Measurements from ENCODE around the gene CCDC149.

Gene CCDC149

GRCh38 chr4:24912252-24913118 is at the start of gene CCDC149:
TSS of gene CCDC149 (minus strand) at chr4:24913042. CDS start at chr4:24912864, 178 bp downstream.
- DNase-seq (ENCODE audit: extremely low spot score): peak; percentile 39
- ChIA-PET CTCF (no interaction called here), POLR2A (no interaction called here)
- TF ChIP-seq, protein P1, sequence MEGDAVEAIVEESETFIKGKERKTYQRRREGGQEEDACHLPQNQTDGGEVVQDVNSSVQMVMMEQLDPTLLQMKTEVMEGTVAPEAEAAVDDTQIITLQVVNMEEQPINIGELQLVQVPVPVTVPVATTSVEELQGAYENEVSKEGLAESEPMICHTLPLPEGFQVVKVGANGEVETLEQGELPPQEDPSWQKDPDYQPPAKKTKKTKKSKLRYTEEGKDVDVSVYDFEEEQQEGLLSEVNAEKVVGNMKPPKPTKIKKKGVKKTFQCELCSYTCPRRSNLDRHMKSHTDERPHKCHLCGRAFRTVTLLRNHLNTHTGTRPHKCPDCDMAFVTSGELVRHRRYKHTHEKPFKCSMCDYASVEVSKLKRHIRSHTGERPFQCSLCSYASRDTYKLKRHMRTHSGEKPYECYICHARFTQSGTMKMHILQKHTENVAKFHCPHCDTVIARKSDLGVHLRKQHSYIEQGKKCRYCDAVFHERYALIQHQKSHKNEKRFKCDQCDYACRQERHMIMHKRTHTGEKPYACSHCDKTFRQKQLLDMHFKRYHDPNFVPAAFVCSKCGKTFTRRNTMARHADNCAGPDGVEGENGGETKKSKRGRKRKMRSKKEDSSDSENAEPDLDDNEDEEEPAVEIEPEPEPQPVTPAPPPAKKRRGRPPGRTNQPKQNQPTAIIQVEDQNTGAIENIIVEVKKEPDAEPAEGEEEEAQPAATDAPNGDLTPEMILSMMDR (IDR thresholded peaks at IDR 0.05; ENCODE audit: control extremely low read depth, extremely low read depth, low read depth, missing control alignments): no peak

GRCh38 chr4:24957886-24958285 is 45.0 kb upstream of the CCDC149 start:
- POLR2A ChIA-PET: no interaction called here

GRCh38 chr4:24956763-24957162 is 43.9 kb upstream of the CCDC149 start:
- CTCF ChIA-PET: interaction anchor here (0.9 to 1.9 kb wide), 3 partner anchors 13 to 24 kb away, joined by 3 to 9 read pairs (median 5); no protein-coding TSS in a partner anchor
- POLR2A ChIA-PET: no interaction called here
- DNase-seq (ENCODE audit: extremely low spot score): no peak
- TF ChIP-seq, protein P1 (IDR thresholded peaks at IDR 0.05; ENCODE audit: control extremely low read depth, extremely low read depth, low read depth, missing control alignments): no peak

More at GRCh38 chr4:24957886-24958285, 45.0 kb upstream of the CCDC149 start:
- no peak for DNase-seq (ENCODE audit: extremely low spot score)
- TF ChIP-seq, protein P1 (IDR thresholded peaks at IDR 0.05; ENCODE audit: control extremely low read depth, extremely low read depth, low read depth, missing control alignments): no peak
- CTCF ChIA-PET: no interaction called here

DNA sequence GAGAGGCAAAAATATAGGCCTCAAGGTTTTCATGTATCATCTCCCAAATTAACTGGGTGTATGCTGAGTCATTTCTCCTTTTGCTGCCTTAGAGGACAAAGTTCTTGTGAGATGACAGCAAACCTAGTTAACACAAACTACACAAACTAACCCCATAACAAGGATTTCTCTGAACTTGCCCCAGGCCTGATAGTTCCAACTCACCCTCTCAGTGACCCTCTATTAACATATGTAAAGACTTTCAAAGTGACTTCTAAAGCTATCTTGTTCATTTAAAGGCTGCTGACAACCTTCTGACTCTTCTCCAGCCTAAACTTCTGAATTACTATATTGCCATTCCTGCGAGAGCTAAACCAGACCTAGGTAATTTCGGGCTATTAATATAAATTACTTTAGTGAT is 43.2 kb upstream of the CCDC149 start:
- TF ChIP-seq, protein P1 (IDR thresholded peaks at IDR 0.05; ENCODE audit: control extremely low read depth, extremely low read depth, low read depth, missing control alignments): no peak
- ChIA-PET POLR2A (no interaction called here), CTCF (interaction anchor here (1.0 to 1.9 kb wide), 2 partner anchors 17 to 24 kb away, joined by 5 to 9 read pairs; no protein-coding TSS in a partner anchor)
- DNase-seq (ENCODE audit: extremely low spot score): no peak

DNA sequence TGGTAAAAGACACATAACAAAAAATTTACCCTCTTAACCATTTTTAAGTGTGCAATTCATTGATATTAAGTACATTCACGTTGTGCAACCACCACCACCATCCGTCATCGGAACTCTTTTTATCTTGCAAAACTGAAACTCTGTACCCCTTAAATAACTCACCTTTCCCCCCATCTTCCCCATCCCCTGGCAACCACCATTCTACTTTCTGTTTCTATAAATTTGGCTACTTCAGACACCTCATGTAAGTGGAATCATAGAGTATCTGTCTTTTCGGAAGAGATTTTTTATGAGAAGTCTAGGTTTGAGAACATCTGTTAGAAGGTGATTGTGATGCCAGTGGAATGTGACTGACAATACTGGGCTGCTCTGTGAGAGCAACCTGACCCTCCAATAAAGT is 39.8 kb upstream of the CCDC149 start:
- POLR2A ChIA-PET: no interaction called here
- TF ChIP-seq, protein P1 (IDR thresholded peaks at IDR 0.05; ENCODE audit: control extremely low read depth, extremely low read depth, low read depth, missing control alignments): no peak
- DNase-seq (ENCODE audit: extremely low spot score): no peak
- CTCF ChIA-PET: no interaction called here

- ChIA-PET POLR2A (no interaction called here), CTCF (no interaction called here)
- DNase-seq (ENCODE audit: extremely low spot score): no peak
- TF ChIP-seq, protein P1 (IDR thresholded peaks at IDR 0.05; ENCODE audit: control extremely low read depth, extremely low read depth, low read depth, missing control alignments): no peak
These were observed 37.1 kb upstream of the CCDC149 start for GRCh38 chr4:24949970-24950369.
